Dermis blood vessel endothelial cell (primary cell): Measurements from ENCODE around the gene FGF6. TPM values are rescaled to one million over a fixed set of nuclear protein-coding genes. Genes with fewer than 3 reads are reported as not detected.
"Not testable (repeated sequence)": the region's sequence is repeated elsewhere in the genome, so short reads cannot be mapped to it uniquely, and the experiment has no call there.

ENCODE experiments used
- DNase-seq: peaks from one replicate; pipeline ENCODE4 v3.0.0; 2010
- total RNA-seq: library from RNA; depleted of rRNA; stranded (reverse); fragments of >200 nt; gene quantifications from 2 replicates; pipeline ENCODE4 v1.2.3, GENCODE V29; 2014

FGF6 gene
- total RNA-seq, 1 donor from 2014 or later = not detected

DNA sequence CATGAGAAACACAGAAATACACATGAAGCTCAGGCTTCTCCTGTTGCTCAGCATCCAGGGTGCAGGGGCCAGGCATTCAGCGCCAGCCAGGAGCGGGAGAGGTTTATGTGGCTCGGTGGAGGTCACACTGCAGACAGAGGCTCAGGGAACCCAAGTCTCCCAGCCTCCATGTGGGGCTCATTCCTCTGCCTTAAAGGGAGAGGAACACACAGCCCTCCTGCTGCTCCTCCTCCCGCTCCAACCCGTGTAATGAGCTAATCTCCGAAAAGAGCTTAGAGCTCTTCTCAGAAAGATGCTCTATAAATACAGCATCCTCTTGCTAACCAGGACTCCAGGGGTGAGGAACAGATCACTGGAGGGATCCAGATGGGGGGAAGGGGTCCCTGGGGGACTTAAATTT lies 28.2 kb downstream of the FGF6 start:
- DNase-seq = no peak

GRCh38 chr12:4416276-4416675 lies 29.3 kb downstream of the FGF6 start:
- DNase-seq = no peak

DNA sequence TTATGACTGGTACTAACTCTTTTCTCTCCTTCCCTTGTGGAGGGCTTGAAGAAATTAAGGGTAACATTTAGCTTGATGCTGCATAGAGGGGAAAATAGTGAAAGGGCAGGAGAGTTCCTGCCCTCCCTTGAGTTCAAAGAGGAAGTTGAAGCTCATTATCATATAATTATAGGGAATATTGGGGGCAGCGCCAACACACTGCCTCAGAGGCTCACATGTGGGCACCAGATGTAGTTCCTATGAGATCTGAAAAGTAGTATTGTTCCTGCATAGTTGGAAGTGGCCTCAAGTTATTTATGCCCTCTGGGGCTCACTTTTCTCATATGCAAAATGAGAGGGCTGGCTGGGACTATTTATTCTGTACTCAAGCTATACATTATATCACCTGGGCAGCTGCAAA lies 33.1 kb downstream of the FGF6 start:
- DNase-seq = no peak

DNA sequence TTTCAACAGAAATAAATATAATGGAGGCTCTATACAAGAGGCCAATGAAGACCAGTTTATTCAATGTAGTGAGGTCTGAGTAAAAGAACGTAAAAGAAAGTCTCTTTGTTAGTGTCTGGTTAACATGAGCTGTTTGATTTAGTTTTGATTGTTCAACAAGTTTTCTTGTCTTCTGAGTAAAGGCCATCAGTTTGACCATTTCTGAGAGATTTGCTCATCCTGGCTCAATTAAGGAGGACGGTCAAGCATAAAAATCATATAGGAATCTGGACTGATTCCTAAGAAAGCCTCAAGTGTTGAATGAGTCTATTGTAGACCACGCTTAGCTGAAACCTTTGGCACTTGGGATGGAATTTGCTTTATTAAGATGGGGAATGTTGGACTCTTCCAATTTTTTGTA lies 33.6 kb downstream of the FGF6 start:
- DNase-seq = no peak

DNA sequence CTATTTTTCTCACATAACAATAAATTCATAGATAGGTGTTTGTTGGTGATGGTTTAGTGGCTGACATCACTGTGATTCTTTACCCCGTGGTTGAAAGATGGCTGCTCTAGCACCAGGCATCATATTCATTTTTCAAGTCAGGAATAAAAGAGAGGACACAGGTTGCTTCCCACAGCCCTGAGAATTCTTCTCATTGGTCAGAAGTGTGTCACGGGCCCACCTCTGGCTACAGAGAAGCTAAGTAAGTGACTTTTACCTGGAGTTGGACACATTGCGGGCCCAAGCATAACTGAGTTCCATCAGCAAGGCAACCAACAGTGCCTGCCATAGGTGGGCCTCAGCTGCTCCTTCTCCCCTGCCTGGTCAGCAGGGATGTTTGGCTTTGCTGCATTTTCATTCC lies 38.5 kb downstream of the FGF6 start:
- no peak for DNase-seq

GRCh38 chr12:4404877-4405637 lies 40.6 kb downstream of the FGF6 start:
- DNase-seq = not testable (repeated sequence)

GRCh38 chr12:4402996-4403395 lies 42.6 kb downstream of the FGF6 start:
- no peak for DNase-seq

- DNase-seq = no peak
Measured at GRCh38 chr12:4401117-4401516, 44.5 kb downstream of the FGF6 start.

- DNase-seq = no peak
Measured at GRCh38 chr12:4395818-4396217, 49.8 kb downstream of the FGF6 start.

GRCh38 chr12:4393211-4393610 lies 52.4 kb downstream of the FGF6 start:
- no peak for DNase-seq

GRCh38 chr12:4392223-4392742 lies 53.3 kb downstream of the FGF6 start:
- peak; percentile 43 for DNase-seq

GRCh38 chr12:4388662-4389061 lies 57.0 kb downstream of the FGF6 start:
- DNase-seq = no peak

DNA sequence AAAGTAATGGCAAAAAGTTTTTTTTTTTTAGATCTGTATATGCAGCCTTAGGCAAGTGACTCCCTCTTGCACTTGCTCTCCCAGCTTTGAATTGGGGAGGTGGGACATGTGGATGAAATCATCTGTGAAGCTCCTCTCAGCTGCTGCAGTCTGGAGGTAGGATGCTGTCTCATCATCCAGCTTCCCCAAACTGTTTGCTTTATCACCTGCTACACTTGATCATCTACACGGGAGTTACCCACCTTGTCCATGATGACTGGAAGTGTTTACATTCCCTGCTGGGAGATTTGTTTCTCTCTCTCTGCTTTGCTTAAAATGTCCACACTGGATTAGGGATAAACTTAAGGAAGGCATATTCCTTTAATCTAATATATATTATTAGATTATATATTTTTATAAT lies 57.6 kb downstream of the FGF6 start:
- DNase-seq = no peak

DNA sequence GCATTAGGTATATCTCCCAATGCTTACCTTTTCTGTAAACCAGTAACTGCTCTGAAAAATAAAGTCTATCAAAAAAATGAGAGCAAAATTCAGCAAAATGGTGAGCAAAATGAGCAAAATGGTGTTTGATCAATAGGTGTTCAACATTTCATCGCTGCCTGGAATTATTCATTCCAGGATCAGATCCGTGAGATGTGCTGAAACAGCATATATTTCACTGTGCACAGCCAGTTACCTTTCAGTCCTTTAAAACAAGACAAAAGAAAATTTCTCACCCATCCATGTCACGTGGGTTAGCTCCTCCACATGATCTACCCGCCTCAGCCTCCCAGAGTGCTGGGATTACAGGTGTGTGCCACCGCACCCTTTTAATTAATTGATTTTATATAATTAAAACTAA lies 58.0 kb downstream of the FGF6 start:
- no peak for DNase-seq

DNA sequence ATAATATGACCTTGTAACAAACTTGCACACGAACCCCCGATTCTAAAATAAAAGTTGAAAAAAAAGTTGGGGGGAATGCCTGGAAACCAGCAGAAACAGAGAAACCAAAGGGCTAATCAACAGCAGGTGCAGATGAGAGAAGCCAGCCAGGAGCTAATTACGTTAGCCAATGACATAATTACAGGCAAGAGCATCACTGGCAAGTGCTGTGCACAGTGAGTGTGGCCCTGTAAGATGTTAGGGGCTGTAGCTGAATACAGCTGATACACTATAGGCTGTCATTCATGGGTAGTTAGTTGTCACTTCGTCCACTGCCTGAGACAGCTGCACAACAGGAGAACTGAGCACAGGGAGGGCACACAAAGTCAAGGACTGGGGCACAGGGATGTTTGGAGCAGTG lies 58.8 kb downstream of the FGF6 start:
- DNase-seq = no peak

Other genes starting within 250 kb of the FGF6 start
- 111 and 140 TPM in 2 replicates for gene CCND2, start 172.1 kb downstream of the FGF6 start, total RNA-seq
- 11.2 and 19.7 TPM in 2 replicates for gene TIGAR, start 124.6 kb downstream of the FGF6 start, total RNA-seq
- gene FGF23, start 66.1 kb downstream of the FGF6 start, total RNA-seq = not detected in 2 replicates
- gene RAD51AP1, start 93.1 kb upstream of the FGF6 start, total RNA-seq = 12.3 and 34.2 TPM in 2 replicates
- gene DYRK4, start 116.4 kb upstream of the FGF6 start, total RNA-seq = 18.9 and 29.0 TPM in 2 replicates
- 0.85 and 2.4 TPM in 2 replicates for gene AKAP3, start 203.2 kb upstream of the FGF6 start, total RNA-seq
- gene NDUFA9, start 203.3 kb upstream of the FGF6 start, total RNA-seq = 54.5 and 75.2 TPM in 2 replicates